H1 (cell line): ENCODE measurements around the gene EDEM2. TPM values are rescaled to one million over a fixed set of nuclear protein-coding genes. Genes with fewer than 3 reads are reported as not detected.

Experiments
- BRCA1 ChIP-seq: IDR thresholded peaks from 2 replicates; pipeline ENCODE4 v1.6.1; 2012; ENCODE audit warnings: low read depth, low read length, improper control_type of control experiment
- CBX8 ChIP-seq: fragments of 300-800, 300-1000 bp; sonication (generic); IDR thresholded peaks from 2 replicates; pipeline ENCODE4 v1.7.1; 2016; ENCODE audit warnings: low read depth, low read length, borderline replicate concordance
- CREB1 ChIP-seq: IDR thresholded peaks from 2 replicates; pipeline ENCODE4 v1.6.1; 2012; ENCODE audit warnings: inconsistent platforms
- HDAC2 ChIP-seq, 2 experiments: fragments of 300-600 bp in 1 of 2; sonication (generic) in 1 of 2; IDR thresholded peaks; 2 replicates each; pipeline ENCODE4 v1.6.1; 2011 to 2012; ENCODE audit warnings: low read depth in 2 of 2, low read length in 2 of 2, mild to moderate bottlenecking in 2 of 2, moderate library complexity in 2 of 2, borderline replicate concordance in 1 of 2, inconsistent platforms in 1 of 2
- PHF8 ChIP-seq: fragments of 200-600 bp; sonication (generic); conservative IDR thresholded peaks from 2 replicates; pipeline ENCODE4 v1.7.1; 2012; ENCODE audit warnings: low read depth, mild to moderate bottlenecking, inconsistent platforms, low read length, moderate library complexity
- SAP30 ChIP-seq: fragments of 300-600 bp; sonication (generic); IDR thresholded peaks from 2 replicates; pipeline ENCODE4 v1.7.1; 2012; ENCODE audit warnings: low read length, moderate library complexity, mild to moderate bottlenecking, inconsistent platforms; ENCODE audit not compliant: insufficient read depth, insufficient replicate concordance
- SP4 ChIP-seq: IDR thresholded peaks from 2 replicates; pipeline ENCODE4 v1.6.1; 2012; ENCODE audit warnings: low read length, inconsistent platforms
- SUZ12 ChIP-seq: fragments of 200-600 bp; sonication (generic); IDR thresholded peaks from 2 replicates; pipeline ENCODE4 v1.6.1; 2012; ENCODE audit warnings: mild to moderate bottlenecking, inconsistent platforms, low read length, moderate library complexity, mixed read lengths
- TAF7 ChIP-seq: optimal IDR thresholded peaks from 2 replicates; pipeline ENCODE3; 2011; ENCODE audit warnings: low read depth, mild to moderate bottlenecking, inconsistent platforms, low read length, moderate library complexity, borderline replicate concordance
- ZNF274 ChIP-seq: IDR thresholded peaks from 2 replicates; pipeline ENCODE4 v1.7.0; 2012; ENCODE audit warnings: low read length, borderline replicate concordance; ENCODE audit errors: extremely low read depth
- polyA plus RNA-seq, 7 experiments: library from polyadenylated mRNA; depleted of rRNA in 3 of 7; stranded (reverse) in 5 of 7; unstranded in 2 of 7; fragments of >200 nt in 5 of 7; fragments of 200-250 nt in 2 of 7; gene quantifications; 1 replicate in 5 of 7; 2 replicates in 1 of 7; 4 replicates in 1 of 7; pipeline versions ENCODE4 v1.2.1 to v1.2.3, GENCODE V29; 2011 to 2013; ENCODE audit warnings: missing spikeins in 2 of 7, mixed read lengths in 2 of 7
- total RNA-seq: library from RNA; stranded (reverse); fragmentation: NEBNext Ultra II Directional; extraction: Animal tissue kit (Norgen Biotek cat#: 25700); gene quantifications from 2 replicates; pipeline ENCODE4 v1.2.1, GENCODE V29; 2021

Gene EDEM2
- total and polyA plus RNA-seq, 2 of the 8 experiments (the other 6 are each of a cell fraction or from before 2014, with no cell fraction given): 15.2 to 19.6 TPM

DNA sequence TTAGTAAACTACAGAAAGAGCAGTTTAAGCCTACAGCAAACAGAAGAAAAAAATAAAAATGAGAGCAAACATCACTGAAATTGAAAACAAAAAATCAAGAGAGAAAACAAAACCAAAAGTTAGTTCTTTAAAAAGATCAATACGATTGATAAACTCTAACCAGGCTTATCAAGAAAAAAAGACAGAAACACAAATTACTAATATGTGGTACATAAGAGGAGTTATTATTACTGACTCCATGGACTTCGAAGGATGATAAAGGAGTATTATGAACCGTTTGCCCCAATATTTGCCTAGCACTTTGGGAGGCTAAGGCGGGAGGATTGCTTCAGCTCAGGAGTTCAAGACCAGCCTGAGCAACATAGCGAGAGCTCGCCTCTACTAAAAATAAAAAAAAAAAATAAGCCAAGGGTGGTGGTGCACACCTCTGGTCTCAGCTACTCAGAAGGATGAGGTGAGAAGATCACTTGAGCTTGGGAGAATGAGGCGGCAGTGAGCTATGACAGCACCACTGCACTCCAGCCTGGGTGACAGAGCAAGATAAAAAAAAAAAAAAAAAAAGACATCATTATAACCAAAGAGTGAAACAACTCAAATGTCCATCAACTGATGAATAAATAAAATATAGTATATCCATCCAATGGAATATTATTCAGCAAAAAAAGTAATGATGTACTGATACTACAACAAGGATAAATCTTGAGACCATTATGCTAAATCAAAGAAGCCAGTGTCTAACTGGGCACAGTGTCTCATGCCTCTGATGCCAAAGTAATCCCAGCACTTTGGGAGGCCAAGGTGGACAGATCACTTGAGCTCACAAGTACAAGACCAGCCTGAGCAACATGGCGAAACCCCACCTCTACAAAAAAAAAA is 67.4 kb downstream of the EDEM2 start (continued):
- TF ChIP-seq HDAC2 (IDR thresholded peaks at IDR 0.05; ENCODE audit: borderline replicate concordance in 1 of 2, low read depth in 2 of 2, low read length in 2 of 2) (no peak), PHF8 (no peak), CREB1 (no peak), SAP30 (no peak), CBX8 (no peak), SP4 (no peak), SUZ12 (no peak), BRCA1 (no peak), ZNF274 (no peak), TAF7 (no peak)
